HG03175 (cell line): ENCODE measurements around the gene CCT3.
"Not testable (repeated sequence)": the region's sequence is repeated elsewhere in the genome, so short reads cannot be mapped to it uniquely, and the experiment has no call there.

Experiments
- ATAC-seq: cut with Tn5 transposase; IDR thresholded peaks from one replicate; pipeline ENCODE4 v1.9.1; 2021; ENCODE audit warnings: mild to moderate bottlenecking, moderate library complexity; ENCODE audit not compliant: unreplicated experiment

Gene CCT3

DNA sequence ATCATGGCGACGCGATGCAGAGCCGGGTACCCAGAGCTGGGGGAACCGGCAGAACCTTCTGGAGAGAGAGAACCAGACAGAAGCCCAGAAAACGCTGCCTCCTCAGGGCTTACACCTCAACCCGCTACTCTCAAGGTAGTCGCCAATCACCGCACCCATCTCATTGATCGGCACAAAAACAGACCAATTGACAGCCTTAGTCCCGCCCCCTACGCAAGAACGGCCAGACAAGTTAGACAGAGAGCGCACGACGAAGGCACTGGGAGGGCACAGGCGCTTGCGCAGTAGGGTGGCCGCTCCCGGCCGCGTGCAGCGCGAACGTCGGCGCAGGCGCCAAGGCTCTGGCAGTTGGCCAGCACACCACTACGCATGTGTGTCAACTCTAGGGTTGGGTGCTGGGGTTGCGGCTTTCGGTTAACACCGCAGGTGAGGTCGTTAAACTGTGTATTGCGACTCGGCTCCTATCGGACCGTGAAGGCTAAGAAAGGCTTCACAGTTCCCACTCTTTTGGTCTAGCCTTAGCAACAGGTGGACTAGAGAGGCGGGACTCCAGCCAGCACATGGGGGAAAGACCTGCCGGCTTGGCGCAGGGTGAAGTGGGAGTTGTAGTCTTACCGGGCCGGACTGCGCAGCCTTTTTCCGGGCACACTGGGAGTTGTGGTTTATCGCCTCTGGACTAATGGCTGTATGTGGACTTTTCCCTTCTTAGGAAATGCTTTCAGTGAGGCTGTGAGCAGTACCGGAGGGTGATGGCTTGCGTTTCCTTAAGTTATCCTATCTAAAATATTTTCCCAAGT lies at the start of gene CCT3, which contains the start of gene TSACC:
Gene CCT3, minus strand, starts transcription at position 113 of the 797 bp plus-strand sequence. Its CDS starts 108 bp downstream, at position 5.
Gene TSACC, plus strand, starts transcription at position 347 of the 797 bp plus-strand sequence. CDS start 1,232 bp downstream, outside the sequence.
- ATAC-seq: peak; percentile 93

DNA sequence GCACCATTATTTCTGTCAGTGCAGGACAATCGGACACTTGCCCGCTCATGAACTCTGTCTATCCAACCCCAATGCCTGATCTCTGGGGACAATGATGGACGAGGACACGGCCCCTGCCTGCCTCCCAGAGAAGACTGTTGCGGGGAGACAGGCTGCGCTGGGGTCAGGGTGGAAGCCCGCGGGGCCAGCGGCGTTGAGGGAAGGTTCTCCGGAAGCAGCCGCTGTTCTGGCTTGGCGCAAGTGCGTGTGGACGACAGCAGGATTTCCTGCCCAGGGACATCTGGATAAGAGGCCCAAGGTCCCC lies 49.7 kb upstream of the CCT3 start:
- ATAC-seq: no peak

DNA sequence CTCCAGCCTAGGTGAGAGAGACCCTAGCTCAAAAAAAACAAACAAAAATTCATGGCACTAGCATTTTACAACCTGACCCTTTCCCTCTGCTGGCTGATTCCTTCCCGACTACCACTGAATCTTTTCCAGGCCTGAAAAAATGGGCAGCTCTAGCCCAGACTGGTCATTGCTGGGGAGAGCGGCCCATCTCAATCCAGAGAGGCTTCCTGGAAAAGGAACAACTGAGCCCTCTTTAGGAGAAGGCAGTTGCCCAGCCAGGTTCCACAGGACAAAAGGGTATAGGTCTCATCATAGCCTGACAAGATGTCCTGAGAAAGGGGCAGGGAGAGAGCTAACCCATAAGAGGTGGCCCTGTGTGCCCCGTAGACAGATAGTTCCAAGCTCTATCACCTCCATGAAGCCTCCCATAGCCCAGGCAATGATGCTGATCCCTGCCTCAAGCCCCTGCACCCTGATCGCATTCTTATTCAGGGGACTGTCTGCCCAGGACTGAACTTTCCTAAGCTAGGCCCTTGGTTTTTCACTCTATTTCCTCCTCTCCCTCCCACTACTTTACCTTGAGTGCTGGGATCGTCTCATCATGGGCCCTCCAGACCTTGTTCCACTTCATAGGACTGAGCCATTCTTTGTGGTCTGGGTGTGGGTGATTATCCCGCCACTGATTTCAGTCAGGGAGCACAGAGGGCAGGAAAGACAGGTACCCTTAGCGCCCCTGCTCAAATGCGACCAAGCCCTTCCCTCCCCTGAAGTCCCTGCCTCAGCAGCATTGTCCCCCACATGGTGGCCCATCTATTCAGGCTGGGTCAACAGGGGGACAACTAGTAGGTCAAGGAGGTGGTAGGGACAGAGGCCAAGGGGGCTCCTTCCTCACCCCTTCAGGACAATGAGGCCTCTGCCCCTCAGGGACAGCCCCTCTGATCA lies 49.1 kb upstream of the CCT3 start:
- no peak for ATAC-seq

DNA sequence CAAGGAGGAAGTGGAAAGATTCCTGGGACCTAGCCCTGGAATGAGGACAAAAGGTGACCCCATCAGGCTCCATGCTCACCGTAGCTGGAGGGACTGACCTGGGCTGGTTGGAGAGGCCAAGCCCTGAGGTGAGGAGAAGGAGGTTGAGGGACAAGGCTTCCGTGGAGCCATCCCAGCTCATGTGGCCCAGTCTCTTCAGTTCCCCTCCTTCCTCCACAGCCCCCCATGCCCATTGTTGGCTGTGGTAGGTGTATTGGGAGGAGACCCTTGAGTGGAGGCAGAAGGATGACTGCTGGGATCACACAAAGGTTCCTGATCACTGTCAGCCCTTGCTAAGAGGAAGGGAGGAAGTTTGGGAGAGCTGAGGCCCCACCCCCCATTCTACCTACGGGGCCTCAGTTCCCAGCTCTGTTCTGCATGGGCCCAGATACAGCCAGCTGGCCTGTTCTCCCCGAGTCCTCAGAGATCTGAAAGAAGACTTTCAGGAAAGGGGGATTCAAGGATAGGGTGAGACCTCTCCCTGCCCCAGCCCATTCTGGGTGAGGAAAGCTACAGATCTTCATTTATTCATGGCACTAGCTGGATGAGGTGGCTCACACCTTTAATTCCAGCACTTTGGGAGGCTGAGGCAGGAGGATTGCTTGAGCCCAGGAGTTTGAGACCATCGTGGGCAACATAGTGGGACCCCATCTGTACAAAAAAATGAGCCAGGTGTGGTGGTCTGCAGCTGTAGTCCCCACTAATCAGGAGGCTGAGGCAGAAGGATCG lies 48.2 kb upstream of the CCT3 start:
- no peak for ATAC-seq

DNA sequence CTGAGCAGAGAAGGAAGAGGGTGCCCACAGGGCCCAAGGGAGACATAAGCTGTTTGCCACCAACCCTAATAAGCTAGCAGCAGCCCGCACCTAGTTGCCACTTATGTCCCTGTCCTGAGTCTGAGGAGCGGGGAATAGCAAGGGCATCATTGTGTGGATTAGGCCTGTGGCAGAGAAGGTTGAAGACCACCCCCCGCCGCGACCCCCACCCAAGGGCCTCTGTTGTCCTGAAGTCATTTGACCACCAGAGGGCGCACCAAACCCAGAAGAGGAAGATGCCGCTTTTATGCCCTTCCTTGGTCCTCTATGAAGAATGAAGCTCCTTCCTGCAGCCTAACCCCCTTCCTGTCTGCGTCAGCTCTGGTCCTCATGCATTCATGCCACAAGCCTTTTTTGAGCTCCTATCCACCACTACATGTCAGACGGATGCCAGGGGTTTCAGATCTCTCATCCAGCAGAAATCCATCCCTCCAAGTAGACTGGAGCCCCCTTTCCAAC lies 47.5 kb upstream of the CCT3 start:
- ATAC-seq: no peak

DNA sequence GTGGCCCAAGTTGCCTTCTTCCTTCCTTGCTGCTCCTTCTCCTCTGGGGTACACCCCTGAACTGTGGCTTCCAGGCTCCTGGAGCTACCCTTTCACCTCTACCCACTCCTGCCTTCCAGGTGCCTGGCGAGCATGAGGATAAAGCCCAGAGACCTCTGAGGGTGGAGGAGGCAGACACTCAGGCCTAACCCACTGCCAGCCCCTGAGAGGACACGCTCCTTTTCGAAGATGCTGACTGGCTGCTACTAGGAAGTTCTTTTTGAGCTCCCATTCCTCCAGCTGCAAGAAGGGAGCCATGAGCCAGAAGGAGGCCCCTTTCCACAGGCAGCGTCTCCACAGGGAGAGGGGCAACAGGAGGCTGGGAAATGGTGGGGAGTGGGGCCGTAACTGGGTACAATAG lies 46.6 kb upstream of the CCT3 start:
- ATAC-seq: no peak

DNA sequence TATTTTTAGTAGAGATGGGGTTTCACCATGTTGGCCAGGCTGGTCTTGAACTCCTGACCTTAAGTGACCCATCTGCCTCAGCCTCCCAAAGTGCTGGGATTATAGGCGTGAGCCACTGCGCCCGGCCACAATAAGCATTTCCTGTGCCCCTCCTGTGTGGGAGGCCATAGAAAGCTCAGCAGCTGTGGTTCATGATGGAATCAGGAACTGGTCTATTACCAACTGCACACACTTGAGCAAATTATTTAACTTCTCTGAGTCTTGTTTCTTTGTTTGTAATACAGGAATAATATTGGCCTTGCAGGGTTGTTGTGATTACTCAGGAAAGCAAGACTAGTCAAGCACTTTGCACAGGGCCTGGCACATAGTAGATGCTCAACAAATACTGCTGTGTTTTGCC lies 45.9 kb upstream of the CCT3 start:
- no peak for ATAC-seq

DNA sequence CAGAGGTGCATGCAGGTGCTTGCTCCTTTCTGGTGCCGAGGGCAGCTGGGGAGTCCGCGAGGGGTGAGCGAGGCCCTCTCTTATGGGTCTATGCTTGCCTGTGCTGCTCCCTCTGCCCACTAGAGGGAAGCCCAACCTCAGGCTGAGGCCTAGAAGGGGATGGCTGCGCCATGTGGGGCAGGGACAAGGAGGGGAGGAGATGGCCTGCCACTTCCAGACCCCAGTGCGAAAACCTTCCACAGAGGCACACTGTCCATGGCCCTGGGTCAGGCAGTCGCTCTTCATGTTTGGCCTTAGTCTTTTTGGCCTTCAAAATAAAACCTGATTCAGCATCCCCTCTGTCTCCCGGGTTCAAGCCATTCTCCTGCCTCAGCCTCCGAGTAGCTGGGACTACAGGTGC lies 44.9 kb upstream of the CCT3 start:
- no peak for ATAC-seq

DNA sequence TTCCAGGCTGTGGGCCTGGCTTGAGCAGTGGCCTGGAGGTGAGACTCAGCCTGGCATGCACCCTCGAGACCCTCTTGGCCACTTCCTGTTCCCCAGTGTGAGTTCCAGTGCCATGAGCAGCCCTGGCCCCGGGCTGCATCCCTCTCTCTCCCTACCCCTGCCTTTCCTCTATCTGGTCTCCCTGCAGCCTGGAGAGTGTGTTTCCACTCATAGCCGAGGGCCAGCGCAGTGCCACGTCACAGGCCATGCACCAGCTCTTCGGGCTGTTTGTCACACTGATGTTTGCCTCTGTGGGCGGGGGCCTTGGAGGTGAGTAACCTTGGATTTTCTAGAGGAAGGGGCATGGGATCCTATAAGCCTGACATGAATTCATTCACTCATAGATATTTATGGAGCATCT lies 44.5 kb upstream of the CCT3 start:
- ATAC-seq: no peak

DNA sequence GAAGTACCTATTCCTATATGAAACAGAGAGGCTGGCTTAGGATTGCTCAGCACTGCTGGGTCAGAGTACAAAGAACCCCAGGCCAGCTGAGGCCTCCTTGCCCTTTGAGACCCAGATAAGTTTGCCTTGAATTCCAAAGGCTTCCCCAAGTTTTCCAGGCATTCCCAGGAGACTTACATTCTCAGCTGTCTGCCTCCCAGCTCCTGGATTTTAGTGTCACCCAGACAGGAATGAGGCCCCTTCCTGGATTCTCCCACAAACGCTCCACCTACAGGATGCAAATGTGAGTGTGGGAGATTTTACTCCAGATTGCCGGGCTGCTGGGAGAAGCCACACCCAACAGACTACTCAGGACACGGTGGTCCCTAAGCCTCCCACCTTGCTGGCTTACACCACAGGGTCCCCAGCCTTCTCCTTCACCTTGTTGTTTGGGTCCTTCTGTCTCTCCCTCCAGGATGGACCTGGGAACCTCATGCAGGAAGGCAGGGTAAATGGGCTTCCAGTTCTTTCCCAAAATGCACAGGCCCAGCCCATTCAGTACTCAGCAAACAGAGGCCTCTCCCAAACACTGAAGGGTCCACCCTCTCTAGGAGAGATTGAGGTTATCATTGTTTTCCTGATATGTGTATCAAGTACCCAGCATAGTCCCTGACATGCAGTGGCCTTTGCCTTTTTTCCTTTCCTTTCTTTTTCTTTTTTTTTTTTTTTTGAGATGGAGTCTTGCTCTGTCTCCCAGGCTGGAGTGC lies 41.5 kb upstream of the CCT3 start:
- ATAC-seq: no peak

DNA sequence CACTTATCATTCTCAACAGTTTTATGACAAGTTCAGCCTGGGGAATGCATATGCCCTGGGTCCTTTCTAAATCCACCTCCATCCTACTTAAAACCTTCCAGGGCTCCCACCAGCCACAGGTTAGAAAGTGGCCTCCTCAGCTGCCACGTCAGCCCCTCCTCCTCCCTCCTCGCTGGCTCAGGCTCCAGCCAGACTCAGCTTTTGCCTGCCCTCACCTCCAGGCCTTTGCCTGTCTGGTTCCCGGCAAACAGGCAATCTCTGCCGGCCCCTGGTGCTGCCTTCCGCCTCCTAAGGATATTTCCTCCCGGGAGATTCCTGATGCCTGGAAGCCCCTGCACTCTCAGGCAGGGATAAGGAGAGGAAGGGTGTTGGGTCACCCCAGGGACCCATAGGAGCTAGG lies 40.5 kb upstream of the CCT3 start:
- no peak for ATAC-seq

DNA sequence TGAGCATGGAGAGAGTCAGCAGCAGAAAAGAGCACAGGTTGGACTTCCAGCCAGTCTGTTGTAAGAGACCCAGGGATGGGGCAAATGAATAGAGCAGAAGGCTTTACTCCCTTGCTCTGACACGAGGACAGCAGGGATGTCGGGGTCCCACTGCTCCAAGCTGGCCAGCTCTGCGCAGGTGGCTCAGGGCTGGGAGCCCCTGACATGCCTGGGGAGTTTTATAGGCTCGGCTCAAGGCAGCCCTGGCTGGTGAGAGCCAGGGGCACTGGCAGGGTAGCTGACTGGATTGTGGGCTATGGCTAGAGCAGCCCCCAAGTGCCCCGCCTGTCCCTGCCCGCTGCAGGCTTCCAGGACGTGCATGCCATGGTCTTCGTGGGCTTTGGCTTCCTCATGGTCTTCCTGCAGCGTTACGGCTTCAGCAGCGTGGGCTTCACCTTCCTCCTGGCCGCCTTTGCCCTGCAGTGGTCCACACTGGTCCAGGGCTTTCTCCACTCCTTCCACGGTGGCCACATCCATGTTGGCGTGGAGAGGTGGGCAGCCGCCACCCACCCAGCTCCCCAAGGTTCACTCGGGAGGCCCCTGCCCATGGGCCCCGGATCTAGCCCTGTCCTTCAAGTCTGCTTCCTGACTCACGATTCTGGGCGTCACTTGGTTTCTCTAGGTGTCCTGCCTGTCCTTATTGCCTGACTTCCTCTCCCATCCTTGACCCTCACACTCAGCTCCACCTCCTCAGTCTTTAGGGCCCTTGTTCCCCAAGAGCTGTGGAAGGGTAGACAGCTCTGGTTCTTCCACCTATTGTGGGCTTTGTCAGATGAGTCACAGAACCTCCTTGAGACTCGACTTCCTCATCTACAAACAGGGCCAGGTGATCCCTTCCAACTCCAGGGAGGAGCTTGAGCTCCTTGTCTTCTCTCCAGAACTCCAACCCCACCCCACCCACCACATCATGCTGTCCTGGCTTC lies 39.1 kb upstream of the CCT3 start:
- no peak for ATAC-seq

DNA sequence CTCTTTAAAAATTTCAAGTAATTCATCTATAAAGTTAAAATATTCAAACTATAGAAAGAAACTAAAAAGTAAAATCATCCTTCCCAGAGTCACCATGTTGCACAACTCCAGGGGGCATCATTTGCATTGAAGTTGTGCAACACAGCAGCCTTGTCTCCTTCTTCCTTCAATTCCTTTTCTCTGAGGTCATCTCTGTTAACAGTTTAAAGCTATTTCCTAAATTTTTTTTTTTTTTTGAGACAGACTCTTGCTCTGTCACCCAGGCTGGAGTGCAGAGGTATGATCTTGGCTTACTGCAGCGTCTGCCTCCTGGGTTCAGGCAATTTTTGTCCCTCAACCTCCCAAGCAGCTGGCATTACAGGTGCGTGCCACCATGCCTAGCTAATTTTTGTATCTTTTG lies 38.1 kb upstream of the CCT3 start:
- no peak for ATAC-seq

DNA sequence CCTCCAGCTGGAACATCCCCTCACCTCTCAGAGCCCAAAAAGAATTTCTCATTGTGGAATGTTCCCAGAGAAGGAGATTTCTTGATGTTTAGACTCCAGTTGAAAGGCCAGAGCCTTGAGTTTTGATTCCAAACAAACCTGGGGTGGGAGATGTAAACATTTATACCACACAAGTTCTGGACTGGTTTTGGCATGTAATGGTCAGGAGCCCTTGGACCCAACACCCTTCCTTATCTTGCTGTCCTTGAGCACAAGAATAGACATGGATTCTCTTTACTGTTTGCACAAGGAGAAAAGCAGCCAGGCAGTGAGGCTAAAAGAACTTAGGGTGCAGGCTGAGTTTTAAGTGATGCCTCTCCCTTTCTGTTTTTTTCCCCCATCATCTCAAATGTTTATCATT lies 35.5 kb upstream of the CCT3 start:
- ATAC-seq: no peak

DNA sequence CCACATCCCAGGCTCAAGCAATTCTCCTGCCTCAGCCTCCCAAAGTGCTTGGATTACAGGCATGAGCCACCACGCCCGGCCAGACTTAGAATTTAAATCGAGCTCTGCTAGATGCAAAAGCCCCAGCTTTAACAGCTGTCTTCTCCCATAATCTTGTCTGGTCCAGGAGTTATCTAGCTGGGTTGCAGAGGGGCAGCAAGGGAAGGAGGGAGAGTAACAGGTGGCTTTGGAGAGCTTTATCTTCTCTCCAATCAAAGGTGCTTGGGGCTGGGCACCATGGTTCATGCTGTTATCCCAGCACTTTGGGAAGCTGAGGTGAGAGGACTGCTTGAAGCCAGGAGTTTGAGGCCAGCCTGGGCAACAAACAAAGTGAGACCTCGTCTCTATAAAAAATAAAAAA lies 34.8 kb upstream of the CCT3 start:
- ATAC-seq: no peak

DNA sequence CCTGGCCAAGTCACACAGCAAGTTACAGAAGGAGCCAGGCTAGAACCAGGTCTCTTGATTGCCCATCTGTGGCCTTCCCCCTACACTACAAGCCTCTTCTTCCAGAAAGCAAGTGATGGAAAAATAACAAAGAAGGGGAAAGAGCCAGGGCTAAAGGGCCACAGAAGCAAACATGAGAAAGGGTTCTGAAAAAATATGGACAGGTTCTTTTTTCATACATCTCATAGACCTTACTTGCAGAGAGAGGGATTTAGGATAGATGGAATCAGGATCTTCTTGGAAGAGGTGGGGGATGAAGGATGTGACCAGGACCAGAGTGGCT lies 34.1 kb upstream of the CCT3 start:
- no peak for ATAC-seq

DNA sequence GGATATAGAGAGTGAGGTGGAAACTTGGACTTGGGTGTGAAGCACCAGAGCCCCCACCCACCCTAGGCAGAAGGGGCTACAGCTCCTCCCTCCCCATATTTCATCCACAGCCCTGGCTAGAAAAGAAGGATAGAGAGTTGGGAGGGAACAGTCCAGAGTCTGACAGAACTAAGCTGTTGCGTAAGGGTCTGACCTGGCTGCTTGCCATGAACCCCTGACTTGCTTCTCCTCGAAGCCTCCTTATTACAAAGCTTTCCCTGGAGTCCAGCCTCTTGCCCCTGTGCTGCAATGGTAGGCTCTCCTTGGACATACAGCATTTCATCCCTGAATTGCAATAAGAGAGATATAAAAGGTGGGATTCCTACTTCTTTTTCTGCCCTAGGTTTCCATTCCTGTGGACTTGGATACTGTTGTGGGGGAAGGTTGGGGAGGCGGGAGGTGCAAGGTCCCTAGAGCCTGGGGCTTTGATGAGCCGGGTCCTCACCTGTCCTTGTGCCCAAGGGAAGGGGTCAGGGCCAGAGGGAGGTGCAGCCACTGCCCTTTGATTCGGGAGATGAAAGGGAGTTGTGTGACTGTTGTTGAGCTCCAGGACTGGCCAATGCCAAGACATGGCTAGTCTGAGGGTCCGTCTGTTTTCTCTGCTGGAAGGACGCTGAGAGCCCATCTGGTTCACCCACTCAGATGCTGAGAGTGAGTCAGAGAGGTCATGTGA lies 33.6 kb upstream of the CCT3 start:
- ATAC-seq: no peak

DNA sequence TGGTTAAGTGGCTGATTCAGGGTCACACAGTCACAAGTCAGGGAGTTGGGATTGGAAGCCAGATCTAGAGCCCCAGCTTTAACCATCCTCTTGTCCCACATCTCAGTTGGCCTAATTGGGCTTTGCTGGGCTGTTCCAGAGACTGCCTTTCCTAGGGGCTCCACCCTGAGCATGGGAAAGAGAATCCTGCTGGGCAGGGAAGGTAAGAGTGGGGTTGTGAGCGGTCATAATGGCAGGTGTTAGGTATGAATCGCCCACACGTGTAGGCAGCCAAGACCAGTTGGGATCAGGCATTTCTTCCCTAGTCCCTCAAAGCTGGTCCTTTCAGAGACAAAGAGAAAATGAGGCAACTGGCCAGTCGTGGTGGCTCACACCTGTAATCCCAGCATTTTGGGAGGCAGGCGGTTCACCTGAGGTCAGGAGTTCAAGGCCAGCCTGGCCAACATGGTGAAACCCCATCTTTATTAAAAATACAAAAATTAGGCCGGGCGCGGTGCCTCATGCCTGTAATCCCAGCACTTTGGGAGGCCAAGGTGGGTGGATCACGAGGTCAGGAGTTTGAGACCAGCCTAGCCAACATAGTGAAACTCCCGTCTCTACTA lies 31.7 kb upstream of the CCT3 start:
- not testable (repeated sequence) for ATAC-seq
